SK-N-SH (cell line): Measurements from ENCODE around the gene SLC36A4. TPM values are rescaled to one million over a fixed set of nuclear protein-coding genes. Genes with fewer than 3 reads are reported as not detected.

Source experiments
- CTCF ChIA-PET: fragments of 300-600, 350-600 bp; formaldehyde crosslinking; extraction: SDS; loops from one replicate; lab custom pipeline; 2021; lab: Yijun Ruan, JAX
- POLR2A ChIA-PET: fragments of 350-600 bp; sonication (Branson Sonifier 250); formaldehyde crosslinking; extraction: SDS; loops from one replicate; lab custom pipeline; 2020; ENCODE audit warnings: antibody characterized with exemption, inconsistent platforms; lab: Yijun Ruan, JAX
- DNase-seq: peaks from one replicate; pipeline ENCODE4 v3.0.0; 2012
- H2AFZ ChIP-seq: fragments of 200-600 bp; sonication (generic); 2 replicates; pipeline ENCODE4 v1.8.1; 2016; ENCODE audit warnings: antibody characterized with exemption, mild to moderate bottlenecking, low read depth
- H3F3A ChIP-seq: fragments of 200-600 bp; sonication (generic); replicated peaks from 2 replicates; pipeline ENCODE3; 2016; ENCODE audit warnings: antibody characterized with exemption, mild to moderate bottlenecking; ENCODE audit not compliant: insufficient read depth
- H3K27ac ChIP-seq, 2 experiments: fragments of 200-500 bp in 1 of 2; fragments of 200-600 bp in 1 of 2; sonication (Bioruptor generic) in 1 of 2; sonication (generic), shearing (Covaris generic) in 1 of 2; 2 replicates each; pipeline versions ENCODE4 v1.5.1 to v1.6.1; 2014 to 2016; ENCODE audit warnings: low read depth in 2 of 2, inconsistent platforms in 1 of 2, low read length in 1 of 2, mild to moderate bottlenecking in 1 of 2, mixed read lengths in 1 of 2
- H3K27me3 ChIP-seq: fragments of 200-600 bp; sonication (generic), shearing (Covaris generic); 2 replicates; pipeline ENCODE4 v1.6.1; 2016; ENCODE audit warnings: mixed run types; ENCODE audit not compliant: insufficient read depth
- H3K36me3 ChIP-seq, 2 experiments: fragments of 200-500 bp in 1 of 2; fragments of 200-600 bp in 1 of 2; sonication (Bioruptor generic) in 1 of 2; sonication (generic) in 1 of 2; replicated peaks in 1 of 2; 2 replicates each; pipeline versions ENCODE3 to v1.5.1; 2014 to 2016; ENCODE audit warnings: low read length in 1 of 2, mild to moderate bottlenecking in 1 of 2; ENCODE audit not compliant: insufficient read depth in 2 of 2, control insufficient read depth in 1 of 2
- H3K4me1 ChIP-seq, 2 experiments: fragments of 200-500 bp in 1 of 2; fragments of 200-600 bp in 1 of 2; sonication (Bioruptor generic) in 1 of 2; sonication (generic), shearing (Covaris generic) in 1 of 2; 2 replicates each; pipeline versions ENCODE4 v1.5.1 to v1.6.1; 2014 to 2016; ENCODE audit warnings: low read depth in 1 of 2, low read length in 1 of 2, mixed run types in 1 of 2; ENCODE audit not compliant: insufficient read depth in 2 of 2, control insufficient read depth in 1 of 2
- H3K4me2 ChIP-seq: fragments of 200-600 bp; sonication (generic), shearing (Covaris generic); 2 replicates; pipeline ENCODE4 v1.6.1; 2017; ENCODE audit warnings: mixed run types
- H3K4me3 ChIP-seq, 2 experiments: fragments of 200-500 bp in 1 of 2; fragments of 200-600 bp in 1 of 2; sonication (Bioruptor generic) in 1 of 2; sonication (generic), shearing (Covaris generic) in 1 of 2; 2 replicates each; pipeline versions ENCODE4 v1.5.1 to v1.8.1; 2014 to 2016; ENCODE audit warnings: low read depth in 2 of 2, inconsistent platforms in 1 of 2, low read length in 1 of 2, mild to moderate bottlenecking in 1 of 2, mixed read lengths in 1 of 2, moderate library complexity in 1 of 2
- H3K79me2 ChIP-seq: fragments of 200-600 bp; sonication (generic); 2 replicates; pipeline ENCODE4 v1.8.1; 2017; ENCODE audit warnings: mild to moderate bottlenecking; ENCODE audit not compliant: insufficient read depth
- H3K9ac ChIP-seq: fragments of 200-600 bp; sonication (generic); 2 replicates; pipeline ENCODE4 v1.6.1; 2017; ENCODE audit warnings: mixed run types
- H3K9me2 ChIP-seq: fragments of 200-600 bp; sonication (generic); 2 replicates; pipeline ENCODE4 v1.6.1; 2017; ENCODE audit warnings: mixed run types
- H3K9me3 ChIP-seq: fragments of 200-600 bp; sonication (generic); 2 replicates; pipeline ENCODE4 v1.6.1; 2017; ENCODE audit warnings: mixed run types, mild to moderate bottlenecking, moderate library complexity
- H4K20me1 ChIP-seq: fragments of 200-600 bp; sonication (generic); 2 replicates; pipeline ENCODE4 v1.6.1; 2017; ENCODE audit warnings: mild to moderate bottlenecking, mixed run types; ENCODE audit not compliant: insufficient read depth
- EP300 ChIP-seq, 2 experiments: IDR thresholded peaks; 2 replicates each; pipeline versions ENCODE4 v1.4.0 to v1.6.1; 2012; ENCODE audit warnings: borderline replicate concordance in 1 of 2, low read depth in 1 of 2, low read length in 1 of 2
- EZH2phosphoT487 ChIP-seq: fragments of 200-600 bp; sonication (generic); IDR thresholded peaks from 2 replicates; pipeline ENCODE4 v1.6.1; 2017; ENCODE audit warnings: low read depth, mixed run types, mild to moderate bottlenecking, antibody characterized with exemption, moderate library complexity, borderline replicate concordance
- FOSL2 ChIP-seq: IDR thresholded peaks from 2 replicates; pipeline ENCODE4 v1.4.0; 2012; ENCODE audit warnings: low read depth, mild to moderate bottlenecking, moderate library complexity, borderline replicate concordance
- GATA2 ChIP-seq: sonication (generic); formaldehyde crosslinking; IDR thresholded peaks from 2 replicates; pipeline ENCODE4 v1.5.0; 2020; ENCODE audit warnings: mild to moderate bottlenecking, missing genetic modification reagents
- MAX ChIP-seq: IDR thresholded peaks from 2 replicates; pipeline ENCODE4 v1.4.0; 2012; ENCODE audit warnings: low read depth
- MEF2A ChIP-seq: IDR thresholded peaks from 2 replicates; pipeline ENCODE4 v1.4.0; 2012; ENCODE audit warnings: low read depth, borderline replicate concordance
- MXI1 ChIP-seq: IDR thresholded peaks from 2 replicates; pipeline ENCODE4 v1.6.1; 2012; ENCODE audit warnings: mild to moderate bottlenecking, low read depth, low read length, improper control_type of control experiment
- PBX3 ChIP-seq: IDR thresholded peaks from 2 replicates; pipeline ENCODE4; 2012
- POLR2AphosphoS5 ChIP-seq: IDR thresholded peaks from 2 replicates; pipeline ENCODE4 v1.6.1; 2012; ENCODE audit warnings: low read depth, low read length
- RCOR1 ChIP-seq: fragments of 150-350 bp; IDR thresholded peaks from 2 replicates; pipeline ENCODE4 v1.6.1; 2017; ENCODE audit warnings: antibody characterized with exemption, low read length
- RFX5 ChIP-seq: IDR thresholded peaks from 2 replicates; pipeline ENCODE4 v1.6.1; 2012; ENCODE audit warnings: mild to moderate bottlenecking, improper control_type of control experiment, low read length
- SMC3 ChIP-seq: IDR thresholded peaks from 2 replicates; pipeline ENCODE4 v1.6.1; 2012; ENCODE audit warnings: low read depth, low read length, improper control_type of control experiment
- TAF1 ChIP-seq: IDR thresholded peaks from 2 replicates; pipeline ENCODE4 v1.6.1; 2012; ENCODE audit warnings: low read depth, mild to moderate bottlenecking, low read length, moderate library complexity, borderline replicate concordance
- USF2 ChIP-seq: fragments of 150-350 bp; IDR thresholded peaks from 2 replicates; pipeline ENCODE4 v1.6.1; 2017; ENCODE audit warnings: antibody characterized with exemption, low read length, low read depth, borderline replicate concordance
- ZBTB33 ChIP-seq: IDR thresholded peaks from 2 replicates; pipeline ENCODE4 v1.4.0; 2012; ENCODE audit warnings: low read depth, borderline replicate concordance
- WGBS: methylation state at CpG from one replicate; pipeline ENCODE4 v1.1.6; 2017; ENCODE audit warnings: low lambda C conversion rate; 5-methylcytosine and 5-hydroxymethylcytosine counted together
- polyA plus RNA-seq, 3 experiments: library from polyadenylated mRNA; depleted of rRNA; stranded (reverse); fragments of >200 nt; gene quantifications; 2 replicates each; pipeline ENCODE4 v1.2.3, GENCODE V29; 2012
- TF ChIP-seq, protein P1 (sequence below): IDR thresholded peaks from 2 replicates; pipeline ENCODE4 v1.6.1; 2012; ENCODE audit warnings: mild to moderate bottlenecking, low read depth, low read length, moderate library complexity
- TF ChIP-seq, protein P2 (sequence below): fragments of 150-350 bp; IDR thresholded peaks from 2 replicates; pipeline ENCODE4 v1.6.1; 2016; ENCODE audit warnings: mild to moderate bottlenecking, low read depth, low read length

The SLC36A4 gene
- polyA plus RNA-seq, 1 of the 3 experiments (the other 2 are of a cell fraction): 9.7 TPM

GRCh38 chr11:93100211-93100610, 97.6 kb downstream of the SLC36A4 start:
- POLR2A ChIA-PET: no interaction called here
- H3K4me3 ChIP-seq: no peak overlapping the region
- H3K27me3 ChIP-seq: no peaks in the 10 kb centered on the region
- no peak for DNase-seq
- 0 out of 4 replicates have a peak, but pooled peaks cover 0 to 9% of the 10 kb centered on the region in 2 experiments for H3K4me1 ChIP-seq
- H3K79me2 ChIP-seq: no peaks in the 10 kb centered on the region
- H4K20me1 ChIP-seq: no peaks in the 10 kb centered on the region
- no peaks in the 10 kb centered on the region for H3F3A ChIP-seq
- H3K9ac ChIP-seq: no peak overlapping the region
- no peaks in the 10 kb centered on the region for H3K9me2 ChIP-seq
- CTCF ChIA-PET: interaction anchor here (0.8 to 1.1 kb wide), 2 partner anchors 70 to 445 kb away, joined by 3 read pairs; no protein-coding TSS in a partner anchor
- H2AFZ ChIP-seq: peak overlapping the region; percentile 56; the same call in 1 of the 2 replicates
- TF ChIP-seq EP300 (IDR thresholded peaks at IDR 0.05; ENCODE audit: borderline replicate concordance in 1 of 2, low read depth in 1 of 2, low read length in 1 of 2): no peak
- no peak for TF ChIP-seq MEF2A
- no peak for TF ChIP-seq POLR2AphosphoS5
- no peak for TF ChIP-seq SMC3
- no peak for TF ChIP-seq EZH2phosphoT487
- TF ChIP-seq TAF1: no peak
- H3K4me2 ChIP-seq: no peak overlapping the region
- WGBS: 36% methylated on average over 2 of the region's 2 CpGs
- 0 out of 2 replicates have a peak, but pooled peaks cover 3% of the 10 kb centered on the region for H3K9me3 ChIP-seq
- H3K36me3 ChIP-seq: no peaks in the 10 kb centered on the region
- H3K27ac ChIP-seq: peak overlapping the region in 1 of 2 experiments; percentile 38; a peak in 1 of 4 replicates

GRCh38 chr11:93099806-93100205, 98.0 kb downstream of the SLC36A4 start:
- CTCF ChIA-PET: interaction anchor here (0.8 to 1.1 kb wide), 3 partner anchors 12 to 445 kb away, joined by 3 read pairs; no protein-coding TSS in a partner anchor
- Histone ChIP-seq H2AFZ (peak overlapping the region; percentile 56), H3K9ac (no peak overlapping the region), H3K4me2 (no peak overlapping the region), H3K4me1 (0 out of 4 replicates have a peak, but pooled peaks cover 0 to 9% of the 10 kb centered on the region in 2 experiments), H3K36me3 (no peaks in the 10 kb centered on the region), H3F3A (no peaks in the 10 kb centered on the region), H4K20me1 (no peaks in the 10 kb centered on the region), H3K9me2 (no peaks in the 10 kb centered on the region), H3K9me3 (peaks cover 7% of the 10 kb centered on the region; the same call in 1 of the 2 replicates), H3K4me3 (no peak overlapping the region), H3K79me2 (no peaks in the 10 kb centered on the region), H3K27ac (peak overlapping the region in 1 of 2 experiments; percentile 38; a peak in 1 of 4 replicates), H3K27me3 (no peaks in the 10 kb centered on the region)
- POLR2A ChIA-PET: no interaction called here
- 67% methylated on average over 2 of the region's 2 CpGs for WGBS
- DNase-seq: no peak
- TF ChIP-seq, protein P1, sequence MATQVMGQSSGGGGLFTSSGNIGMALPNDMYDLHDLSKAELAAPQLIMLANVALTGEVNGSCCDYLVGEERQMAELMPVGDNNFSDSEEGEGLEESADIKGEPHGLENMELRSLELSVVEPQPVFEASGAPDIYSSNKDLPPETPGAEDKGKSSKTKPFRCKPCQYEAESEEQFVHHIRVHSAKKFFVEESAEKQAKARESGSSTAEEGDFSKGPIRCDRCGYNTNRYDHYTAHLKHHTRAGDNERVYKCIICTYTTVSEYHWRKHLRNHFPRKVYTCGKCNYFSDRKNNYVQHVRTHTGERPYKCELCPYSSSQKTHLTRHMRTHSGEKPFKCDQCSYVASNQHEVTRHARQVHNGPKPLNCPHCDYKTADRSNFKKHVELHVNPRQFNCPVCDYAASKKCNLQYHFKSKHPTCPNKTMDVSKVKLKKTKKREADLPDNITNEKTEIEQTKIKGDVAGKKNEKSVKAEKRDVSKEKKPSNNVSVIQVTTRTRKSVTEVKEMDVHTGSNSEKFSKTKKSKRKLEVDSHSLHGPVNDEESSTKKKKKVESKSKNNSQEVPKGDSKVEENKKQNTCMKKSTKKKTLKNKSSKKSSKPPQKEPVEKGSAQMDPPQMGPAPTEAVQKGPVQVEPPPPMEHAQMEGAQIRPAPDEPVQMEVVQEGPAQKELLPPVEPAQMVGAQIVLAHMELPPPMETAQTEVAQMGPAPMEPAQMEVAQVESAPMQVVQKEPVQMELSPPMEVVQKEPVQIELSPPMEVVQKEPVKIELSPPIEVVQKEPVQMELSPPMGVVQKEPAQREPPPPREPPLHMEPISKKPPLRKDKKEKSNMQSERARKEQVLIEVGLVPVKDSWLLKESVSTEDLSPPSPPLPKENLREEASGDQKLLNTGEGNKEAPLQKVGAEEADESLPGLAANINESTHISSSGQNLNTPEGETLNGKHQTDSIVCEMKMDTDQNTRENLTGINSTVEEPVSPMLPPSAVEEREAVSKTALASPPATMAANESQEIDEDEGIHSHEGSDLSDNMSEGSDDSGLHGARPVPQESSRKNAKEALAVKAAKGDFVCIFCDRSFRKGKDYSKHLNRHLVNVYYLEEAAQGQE: no peak
- no peak for TF ChIP-seq FOSL2
- no peak for TF ChIP-seq RCOR1
- TF ChIP-seq MAX: no peak
- no peak for TF ChIP-seq PBX3
- no peak for TF ChIP-seq USF2
- no peak for TF ChIP-seq SMC3
- TF ChIP-seq, protein P2, sequence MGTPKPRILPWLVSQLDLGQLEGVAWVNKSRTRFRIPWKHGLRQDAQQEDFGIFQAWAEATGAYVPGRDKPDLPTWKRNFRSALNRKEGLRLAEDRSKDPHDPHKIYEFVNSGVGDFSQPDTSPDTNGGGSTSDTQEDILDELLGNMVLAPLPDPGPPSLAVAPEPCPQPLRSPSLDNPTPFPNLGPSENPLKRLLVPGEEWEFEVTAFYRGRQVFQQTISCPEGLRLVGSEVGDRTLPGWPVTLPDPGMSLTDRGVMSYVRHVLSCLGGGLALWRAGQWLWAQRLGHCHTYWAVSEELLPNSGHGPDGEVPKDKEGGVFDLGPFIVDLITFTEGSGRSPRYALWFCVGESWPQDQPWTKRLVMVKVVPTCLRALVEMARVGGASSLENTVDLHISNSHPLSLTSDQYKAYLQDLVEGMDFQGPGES: no peak
- TF ChIP-seq ZBTB33: no peak
- TF ChIP-seq MXI1: no peak
- no peak for TF ChIP-seq GATA2 (CRISPR knock-in tag)
- no peak for TF ChIP-seq RFX5
- TF ChIP-seq TAF1: no peak
